ENCODE measurements around the gene OR5AC2. TPM values are rescaled to one million over a fixed set of nuclear protein-coding genes. Genes with fewer than 3 reads are reported as not detected.

The OR5AC2 gene
- polyA plus RNA-seq (2011; rRNA removed) = not detected in 2 replicates
- not detected in 2 replicates for polyA plus RNA-seq (2012; cell fraction: cytosol; rRNA removed)
- polyA plus RNA-seq (2012; cell fraction: nucleus; rRNA removed) = not detected in 2 replicates
- polyA plus RNA-seq (2017; fragmentation: RNase III; extraction: RNeasy Plus Mini Kit Qiagen cat#74134 plus additional on column Dnase treatment) = not detected in 3 replicates
- polyA minus RNA-seq (2011; rRNA and poly(A)+ RNA removed) = not detected in 2 replicates

GRCh38 chr3:98086873-98087272 lies at the start of gene OR5AC2:
OR5AC2 (plus strand) TSS chr3:98087173; CDS start chr3:98087173, 0 bp downstream.
- no peak for TF ChIP-seq HOXB13 (CRISPR knock-in tag; IDR thresholded peaks at IDR 0.05; ENCODE audit: low read depth)
- no peak for TF ChIP-seq TP53 (CRISPR knock-in tag; IDR thresholded peaks at IDR 0.05)
- no peak for TF ChIP-seq EHF (CRISPR knock-in tag; IDR thresholded peaks at IDR 0.05)
- TF ChIP-seq SMC3 (IDR thresholded peaks at IDR 0.05) = no peak
- TF ChIP-seq RNF2 (IDR thresholded peaks at IDR 0.05; ENCODE audit: borderline replicate concordance, low read depth) = no peak
- TF ChIP-seq MAFK (IDR thresholded peaks at IDR 0.05; ENCODE audit: partially characterized antibody) = no peak
- TF ChIP-seq FOSB (CRISPR knock-in tag; IDR thresholded peaks at IDR 0.05) = no peak
- no peak for TF ChIP-seq CBX8 (IDR thresholded peaks at IDR 0.05)
- no peak for TF ChIP-seq BCL3 (IDR thresholded peaks at IDR 0.05)
- TF ChIP-seq CHD2 (IDR thresholded peaks at IDR 0.05; ENCODE audit: low read length, partially characterized antibody) = no peak
- no peak for TF ChIP-seq E2F6 (IDR thresholded peaks at IDR 0.05; ENCODE audit: borderline replicate concordance, low read depth)
- TF ChIP-seq JUN (IDR thresholded peaks at IDR 0.05) = no peak
- no peak for TF ChIP-seq FOXS1 (CRISPR knock-in tag; IDR thresholded peaks at IDR 0.05)
- TF ChIP-seq CBX2 (IDR thresholded peaks at IDR 0.05; ENCODE audit: borderline replicate concordance, low read depth) = no peak
- ChIA-PET CTCF (no interaction called here), POLR2A (no interaction called here)
- no peak within 1 kb of the TSS for H3K4me3 ChIP-seq
- ATAC-seq = no peak
- no peak for DNase-seq (ENCODE audit: low read depth in 1 of 2, low spot score in 1 of 2)
- H3K27ac ChIP-seq = no peak within 1 kb of the TSS
- no peak within 1 kb of the TSS for H3K4me2 ChIP-seq
- no peaks in the 10 kb centered on the region for H3K4me1 ChIP-seq
- FAIRE-seq = no peak
- no peaks in the 10 kb centered on the region for H3K9me3 ChIP-seq
- WGBS (ENCODE audit: missing lambda C conversion rate) = 25% methylated on average over 4 of the region's 4 CpGs

- H3K4me1 ChIP-seq = no peaks in the 10 kb centered on the region
- no peak for FAIRE-seq
- POLR2A ChIA-PET = no interaction called here
- no peak for ATAC-seq
- TF ChIP-seq E2F6 (IDR thresholded peaks at IDR 0.05; ENCODE audit: borderline replicate concordance, low read depth) = no peak
- TF ChIP-seq EHMT2 (IDR thresholded peaks at IDR 0.05; ENCODE audit: low read depth) = no peak
- no peak for TF ChIP-seq MAFK (IDR thresholded peaks at IDR 0.05; ENCODE audit: partially characterized antibody)
- no peak for TF ChIP-seq HDAC2 (IDR thresholded peaks at IDR 0.05)
- TF ChIP-seq EHF (CRISPR knock-in tag; IDR thresholded peaks at IDR 0.05) = no peak
- TF ChIP-seq NR3C1 (IDR thresholded peaks at IDR 0.05) = no peak
- TF ChIP-seq SMC3 (IDR thresholded peaks at IDR 0.05) = no peak
- no peak for TF ChIP-seq ZFP36 (IDR thresholded peaks at IDR 0.05; ENCODE audit: borderline replicate concordance, partially characterized antibody)
- no peak for TF ChIP-seq CEBPB (IDR thresholded peaks at IDR 0.05)
- TF ChIP-seq HOXB13 (CRISPR knock-in tag; IDR thresholded peaks at IDR 0.05; ENCODE audit: low read depth) = no peak
- no peak for TF ChIP-seq USF2 (IDR thresholded peaks at IDR 0.05)
- TF ChIP-seq RAD21 (conservative IDR thresholded peaks at IDR 0.05 in 1 of 2, IDR thresholded peaks at IDR 0.05 in 1 of 2) = no peak
- TF ChIP-seq MYC (IDR thresholded peaks at IDR 0.05; ENCODE audit: borderline replicate concordance, low read length) = no peak
- no peak for TF ChIP-seq NFE2L2 (conservative IDR thresholded peaks at IDR 0.05; ENCODE audit: low read length)
- TF ChIP-seq ZNF302 (CRISPR knock-in tag; IDR thresholded peaks at IDR 0.05) = no peak
- TF ChIP-seq RNF2 (IDR thresholded peaks at IDR 0.05; ENCODE audit: borderline replicate concordance, low read depth) = no peak
- TF ChIP-seq CBX2 (IDR thresholded peaks at IDR 0.05; ENCODE audit: borderline replicate concordance, low read depth) = no peak
- no peak for TF ChIP-seq FOSB (CRISPR knock-in tag; IDR thresholded peaks at IDR 0.05)
- 9% methylated on average over 3 of the region's 3 CpGs for WGBS (ENCODE audit: missing lambda C conversion rate)
- no peak overlapping the region for H3K4me2 ChIP-seq
- 0 out of 3 replicates have a peak, but pooled peaks cover 4% of the 10 kb centered on the region for H3K9me3 ChIP-seq
- CTCF ChIA-PET = interaction anchor here (0.6 to 7.9 kb wide), 14 partner anchors 9 to 534 kb away, joined by 3 to 89 read pairs (median 4); partner anchors contain the start of gene CRYBG3
- no peak for DNase-seq (ENCODE audit: low read depth in 1 of 2, low spot score in 1 of 2)
- no peak overlapping the region for H3K27ac ChIP-seq
- H3K4me3 ChIP-seq = no peak overlapping the region
These were observed 48.7 kb upstream of the OR5AC2 start for GRCh38 chr3:98038286-98038685.

Measured in A549 (cell line).